Peyer's patch (tissue), 4 donors: ENCODE results near the gene SLC5A11. TPM values are rescaled to one million over a fixed set of nuclear protein-coding genes. Genes with fewer than 3 reads are reported as not detected.

Experiments
- DNase-seq, 3 donors: peaks; one replicate each; pipeline ENCODE4 v3.0.0-alpha.2; 2017 to 2019
- H3K27ac ChIP-seq, 4 donors: fragments of 200-600 bp; sonication (generic); one replicate each; pipeline ENCODE4 v1.5.1; 2016 to 2019
- H3K27me3 ChIP-seq, 2 donors: fragments of 200-600 bp; sonication (generic); one replicate each; pipeline ENCODE4 v1.5.1; 2019
- H3K36me3 ChIP-seq, 3 donors: fragments of 200-600 bp; sonication (generic); one replicate each; pipeline ENCODE4 v1.5.1; 2016 to 2019
- H3K4me1 ChIP-seq, 4 donors: fragments of 200-600 bp; sonication (generic); one replicate each; pipeline ENCODE4 v1.5.1; 2016 to 2019
- H3K4me3 ChIP-seq, 4 donors: fragments of 200-600 bp; sonication (generic); 1 replicate in 3 of 4; 2 replicates in 1 of 4; pipeline ENCODE4 v1.5.1; 2016 to 2019; ENCODE audit warnings: mild to moderate bottlenecking in 1 of 4
- H3K9me3 ChIP-seq, 4 donors: fragments of 200-600 bp; sonication (generic); one replicate each; pipeline ENCODE4 v1.5.1; 2016 to 2019; ENCODE audit warnings: mild to moderate bottlenecking in 1 of 4
- POLR2A ChIP-seq, 2 donors: fragments of 450-650 bp; IDR thresholded peaks; one replicate each; pipeline ENCODE4 v1.5.1; 2017; ENCODE audit warnings: antibody characterized with exemption in 2 of 2, mild to moderate bottlenecking in 2 of 2, moderate library complexity in 2 of 2
- total RNA-seq, 4 donors: library from RNA; depleted of rRNA; stranded (reverse); fragments of >200 nt; gene quantifications; one replicate each; pipeline ENCODE4 v1.1.0, GENCODE V29; 2016
- TF ChIP-seq, protein P1 (sequence below), 6 experiments: fragments of 450-650 bp in 4 of 6; fragments of 200-600 bp in 2 of 6; sonication (generic) in 1 of 6; IDR thresholded peaks; one replicate each; pipeline ENCODE4 v1.5.1; 2017 to 2019; ENCODE audit warnings: antibody characterized with exemption in 6 of 6, mild to moderate bottlenecking in 3 of 6, moderate library complexity in 1 of 6

SLC5A11 gene
- total RNA-seq, 4 donors from 2014 or later, result 1.7 to 138 (median 88.6) TPM

DNA sequence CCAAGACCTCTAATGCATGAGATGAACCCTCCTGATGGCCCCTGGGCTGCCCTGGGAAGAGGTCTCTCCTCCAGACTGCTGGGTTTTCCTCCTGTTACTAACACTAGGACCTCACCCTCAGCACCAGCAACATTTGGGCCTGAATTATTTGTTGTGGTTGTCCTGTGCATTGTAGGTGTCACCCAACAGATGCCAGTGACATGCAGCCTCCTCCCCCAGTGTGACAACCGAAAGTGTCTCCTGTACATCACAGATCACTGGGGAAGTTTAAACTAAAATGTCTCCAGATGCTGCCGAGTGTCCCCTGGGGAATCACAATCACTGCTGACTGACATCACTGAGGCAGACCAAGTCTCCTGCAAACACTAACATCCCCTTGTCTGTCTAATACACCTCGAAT is 74.8 kb downstream of the SLC5A11 start:
- Histone ChIP-seq H3K4me1 (no peaks in the 10 kb centered on the region), H3K27me3 (no peaks in the 10 kb centered on the region), H3K36me3 (peaks cover 0 to 70% (median 0%) of the 10 kb centered on the region in 3 donors), H3K9me3 (no peaks in the 10 kb centered on the region), H3K4me3 (no peak overlapping the region), H3K27ac (no peak overlapping the region)
- no peak for TF ChIP-seq POLR2A (IDR thresholded peaks at IDR 0.05)
- TF ChIP-seq, protein P1, sequence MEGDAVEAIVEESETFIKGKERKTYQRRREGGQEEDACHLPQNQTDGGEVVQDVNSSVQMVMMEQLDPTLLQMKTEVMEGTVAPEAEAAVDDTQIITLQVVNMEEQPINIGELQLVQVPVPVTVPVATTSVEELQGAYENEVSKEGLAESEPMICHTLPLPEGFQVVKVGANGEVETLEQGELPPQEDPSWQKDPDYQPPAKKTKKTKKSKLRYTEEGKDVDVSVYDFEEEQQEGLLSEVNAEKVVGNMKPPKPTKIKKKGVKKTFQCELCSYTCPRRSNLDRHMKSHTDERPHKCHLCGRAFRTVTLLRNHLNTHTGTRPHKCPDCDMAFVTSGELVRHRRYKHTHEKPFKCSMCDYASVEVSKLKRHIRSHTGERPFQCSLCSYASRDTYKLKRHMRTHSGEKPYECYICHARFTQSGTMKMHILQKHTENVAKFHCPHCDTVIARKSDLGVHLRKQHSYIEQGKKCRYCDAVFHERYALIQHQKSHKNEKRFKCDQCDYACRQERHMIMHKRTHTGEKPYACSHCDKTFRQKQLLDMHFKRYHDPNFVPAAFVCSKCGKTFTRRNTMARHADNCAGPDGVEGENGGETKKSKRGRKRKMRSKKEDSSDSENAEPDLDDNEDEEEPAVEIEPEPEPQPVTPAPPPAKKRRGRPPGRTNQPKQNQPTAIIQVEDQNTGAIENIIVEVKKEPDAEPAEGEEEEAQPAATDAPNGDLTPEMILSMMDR (IDR thresholded peaks at IDR 0.05), result no peak
- DNase-seq, result no peak

DNA sequence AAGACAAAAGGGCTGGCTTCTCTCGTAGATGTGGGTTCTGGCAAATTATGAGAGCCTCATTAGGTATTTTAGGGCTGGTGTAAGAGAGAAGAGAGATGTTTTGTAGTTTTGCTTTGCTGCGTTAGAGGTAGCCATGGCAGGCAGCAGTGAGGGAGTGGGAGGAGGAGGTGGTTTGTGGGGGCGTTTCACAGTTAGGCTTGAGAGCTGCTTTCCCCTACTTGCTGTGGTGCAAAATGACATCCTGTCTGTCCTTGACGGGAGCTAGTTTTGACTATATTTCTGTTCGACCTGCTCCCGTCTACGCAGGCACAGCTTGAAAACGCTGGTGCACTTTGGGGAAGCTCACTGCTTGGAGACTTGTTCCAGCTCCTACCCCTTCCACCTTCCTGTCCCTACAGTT is 75.5 kb downstream of the SLC5A11 start:
- Histone ChIP-seq H3K4me1 (no peaks in the 10 kb centered on the region), H3K36me3 (peaks cover 0 to 77% (median 0%) of the 10 kb centered on the region in 3 donors), H3K9me3 (no peaks in the 10 kb centered on the region), H3K27ac (no peak overlapping the region), H3K27me3 (no peaks in the 10 kb centered on the region), H3K4me3 (no peak overlapping the region)
- TF ChIP-seq, protein P1 (IDR thresholded peaks at IDR 0.05), result no peak
- TF ChIP-seq POLR2A (IDR thresholded peaks at IDR 0.05), result no peak
- DNase-seq, result no peak

DNA sequence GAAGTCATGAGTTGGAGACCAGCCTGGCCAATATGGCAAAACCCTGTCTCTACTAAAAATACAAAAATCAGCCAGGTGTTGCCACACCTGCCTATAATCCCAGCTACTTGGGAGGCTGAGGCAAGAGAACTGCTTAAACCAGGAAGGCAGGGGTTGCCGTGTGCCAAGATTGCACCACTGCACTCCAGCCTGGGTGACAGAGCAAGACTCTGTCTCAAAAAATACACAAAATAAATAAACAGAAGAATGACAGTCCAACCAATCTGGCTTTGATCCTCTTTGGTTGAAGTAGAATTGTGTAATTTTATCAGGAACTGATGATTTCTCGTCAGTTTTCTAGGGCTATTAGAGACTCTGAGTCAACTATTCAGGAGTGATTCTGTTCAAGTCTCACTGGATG is 79.4 kb downstream of the SLC5A11 start:
- no peak for DNase-seq
- Histone ChIP-seq H3K27ac (no peak overlapping the region), H3K4me3 (no peak overlapping the region), H3K27me3 (no peaks in the 10 kb centered on the region), H3K9me3 (no peaks in the 10 kb centered on the region), H3K36me3 (peaks cover 0 to 87% (median 0%) of the 10 kb centered on the region in 3 donors), H3K4me1 (no peaks in the 10 kb centered on the region)
- TF ChIP-seq POLR2A (IDR thresholded peaks at IDR 0.05), result no peak
- TF ChIP-seq, protein P1 (IDR thresholded peaks at IDR 0.05), result no peak

DNA sequence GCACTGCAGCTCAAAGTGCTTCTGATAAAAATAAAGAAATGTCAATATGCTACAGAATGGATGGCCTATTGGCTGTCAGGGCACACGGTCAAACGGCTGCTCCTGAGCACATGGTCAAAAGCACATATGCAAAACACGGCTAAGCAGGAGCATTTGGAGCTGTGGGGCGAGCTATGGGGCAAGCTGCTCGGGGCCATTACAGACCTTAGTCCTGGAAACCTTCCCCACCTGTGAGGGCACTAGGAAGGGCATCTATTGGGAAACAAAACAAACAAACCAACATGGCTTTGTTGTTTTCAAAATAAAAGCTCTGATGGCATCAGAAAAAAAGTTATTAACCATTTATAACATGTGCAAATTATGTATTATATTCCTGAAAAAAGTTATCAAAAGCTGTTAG is 83.6 kb downstream of the SLC5A11 start:
- H3K36me3 ChIP-seq, result peaks cover 0 to 92% (median 0%) of the 10 kb centered on the region in 3 donors

DNA sequence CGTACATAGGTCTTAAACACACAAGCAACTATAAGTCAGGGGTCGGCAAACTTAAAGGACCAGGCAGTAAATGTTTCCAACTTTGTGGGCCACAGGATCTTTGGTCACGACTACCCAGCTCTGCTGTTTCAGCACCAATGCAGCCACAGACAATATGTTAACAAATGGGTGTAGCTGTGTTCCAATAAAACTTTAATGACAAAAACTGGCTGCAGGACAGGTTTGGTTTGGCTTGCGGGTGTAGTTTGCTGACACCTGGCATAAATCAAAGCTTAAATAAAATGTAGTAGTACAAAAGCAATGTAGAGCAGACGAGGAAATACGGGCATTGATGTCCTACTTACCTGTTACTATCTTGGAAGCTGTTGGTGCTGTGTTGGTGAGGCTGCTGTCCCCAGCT is 84.7 kb downstream of the SLC5A11 start:
- H3K27me3 ChIP-seq, result no peaks in the 10 kb centered on the region
- peaks cover 0 to 95% (median 0%) of the 10 kb centered on the region in 3 donors for H3K36me3 ChIP-seq
- H3K9me3 ChIP-seq, result no peaks in the 10 kb centered on the region
- DNase-seq, result peak in 1 of 3 donors; percentile 1
- H3K27ac ChIP-seq, result no peak overlapping the region
- H3K4me1 ChIP-seq, result no peaks in the 10 kb centered on the region
- no peak overlapping the region for H3K4me3 ChIP-seq
- TF ChIP-seq, protein P1 (IDR thresholded peaks at IDR 0.05), result no peak
- TF ChIP-seq POLR2A (IDR thresholded peaks at IDR 0.05), result no peak

More for the DNA sequence above, 83.6 kb downstream of the SLC5A11 start:
- H3K4me3 ChIP-seq, result no peak overlapping the region
- no peak overlapping the region for H3K27ac ChIP-seq
- no peaks in the 10 kb centered on the region for H3K4me1 ChIP-seq
- peak in 1 of 3 donors; percentile 25 for DNase-seq
- H3K9me3 ChIP-seq, result no peaks in the 10 kb centered on the region
- H3K27me3 ChIP-seq, result no peaks in the 10 kb centered on the region
- TF ChIP-seq, protein P1 (IDR thresholded peaks at IDR 0.05), result no peak
- no peak for TF ChIP-seq POLR2A (IDR thresholded peaks at IDR 0.05)

DNA sequence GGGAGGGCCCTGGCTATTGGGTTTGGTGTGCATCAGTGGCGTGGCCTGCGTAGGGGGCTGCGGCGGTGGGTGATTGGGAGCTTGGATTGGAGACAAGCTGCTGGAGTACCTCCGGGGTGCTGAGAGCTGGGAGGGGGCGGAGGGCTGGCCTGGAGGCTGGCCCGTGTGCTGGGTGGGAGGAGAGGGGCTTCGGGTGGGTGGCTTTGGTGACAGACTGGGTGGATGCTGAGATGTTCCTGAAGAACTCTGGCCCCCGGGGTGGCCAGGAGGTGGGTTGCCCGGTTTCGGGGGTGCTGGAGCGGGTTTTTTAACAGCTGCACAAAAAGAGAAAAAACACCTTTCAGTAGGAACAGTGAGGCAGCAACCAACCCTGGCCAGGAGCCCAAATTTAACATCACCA is 85.3 kb downstream of the SLC5A11 start:
- Histone ChIP-seq H3K36me3 (peaks cover 0 to 93% (median 0%) of the 10 kb centered on the region in 3 donors), H3K4me3 (no peak overlapping the region), H3K27me3 (no peaks in the 10 kb centered on the region), H3K27ac (no peak overlapping the region), H3K9me3 (no peaks in the 10 kb centered on the region), H3K4me1 (no peaks in the 10 kb centered on the region)
- TF ChIP-seq, protein P1 (IDR thresholded peaks at IDR 0.05), result no peak
- TF ChIP-seq POLR2A (IDR thresholded peaks at IDR 0.05), result no peak
- no peak for DNase-seq
